ENCODE data around the gene ARF1. TPM values are rescaled to one million over a fixed set of nuclear protein-coding genes. Genes with fewer than 3 reads are reported as not detected.

ARF1 gene
- total and polyA plus RNA-seq, 10 of the 15 experiments (the other 5 are each of a cell fraction or from before 2014, with no cell fraction given), result 48.4 to 508 (median 283) TPM

DNA sequence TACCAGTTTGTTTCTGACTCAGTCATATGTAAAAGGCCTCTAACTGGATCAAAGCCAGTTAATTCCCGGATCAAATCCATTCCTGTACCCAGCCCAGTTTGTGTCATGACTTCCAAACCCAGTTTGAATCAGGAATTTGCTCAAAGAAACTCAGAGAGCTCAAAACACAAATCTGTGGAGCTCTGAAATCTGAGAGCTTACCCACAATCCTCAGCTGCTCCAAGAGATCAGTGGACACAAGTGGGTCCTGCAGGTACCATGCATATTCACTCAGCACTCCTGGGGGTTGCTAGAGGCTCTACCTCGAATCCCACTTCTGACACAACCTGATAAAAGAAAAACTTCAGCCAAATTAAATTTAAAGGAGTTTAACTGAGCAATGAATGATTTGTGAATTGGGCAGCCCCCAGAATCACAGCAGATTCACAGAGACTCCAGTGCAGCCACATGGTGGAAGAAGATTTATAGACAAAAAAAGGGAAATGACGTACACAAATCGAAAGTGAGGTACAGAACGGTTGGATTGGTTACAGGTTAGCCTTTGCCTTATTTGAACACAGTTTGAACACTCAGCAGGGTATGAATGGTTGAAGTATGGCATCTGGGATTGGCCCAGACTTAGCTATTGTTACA lies 38.5 kb downstream of the ARF1 start:
- Histone ChIP-seq H2AFZ (ENCODE audit: control insufficient read depth, low read depth, low read length) (no peak overlapping the region; the same call in 1 of the 2 replicates), H3K4me2 (ENCODE audit: control insufficient read depth, insufficient read depth) (no peak overlapping the region), H3K27ac (ENCODE audit: control insufficient read depth, insufficient read depth) (no peak overlapping the region), H3K9me3 (replicated peaks; ENCODE audit: control insufficient read depth, insufficient read depth, low read length) (no peaks in the 10 kb centered on the region; the same call in 2 of the 3 replicates), H3K36me3 (ENCODE audit: control insufficient read depth in 2 of 2, insufficient read depth in 2 of 2, low read length in 1 of 2) (no peaks in the 10 kb centered on the region), H3K4me1 (ENCODE audit: control insufficient read depth, insufficient read depth, low read length) (no peaks in the 10 kb centered on the region), H3K79me2 (ENCODE audit: control insufficient read depth, insufficient read depth, low read length) (no peaks in the 10 kb centered on the region), H3K4me3 (no peak overlapping the region), H3K27me3 (replicated peaks in 1 of 2; ENCODE audit: control insufficient read depth in 2 of 2, insufficient read depth in 2 of 2, low read length in 1 of 2) (no peaks in the 10 kb centered on the region), H4K20me1 (ENCODE audit: control insufficient read depth, insufficient read depth) (no peaks in the 10 kb centered on the region), H3K9ac (ENCODE audit: control insufficient read depth, insufficient read depth, low read length) (no peak overlapping the region)
- ChIA-PET POLR2A (interaction anchor here (0.5 to 1.3 kb wide), 2 partner anchors 9 to 11 kb away, joined by 4 read pairs; no protein-coding TSS in a partner anchor), CTCF (interaction anchor here (1.3 kb wide), 1 partner anchor 10 kb away, joined by 13 read pairs; no protein-coding TSS in a partner anchor), RAD21 (ENCODE audit: unreplicated experiment) (no interaction called here), SMC1A (ENCODE audit: uncharacterized antibody, unreplicated experiment) (interaction anchor here (1.6 kb wide), 1 partner anchor 46 kb away, joined by 5 read pairs; no protein-coding TSS in a partner anchor)
- peak; percentile 38 for FAIRE-seq
- in situ Hi-C loops (cut with MboI), result no loop called here
- peak; percentile 62 for ATAC-seq
- intact Hi-C loops (cut with micrococcal nuclease; ENCODE audit: unreplicated experiment), result no loop called here
- WGBS (ENCODE audit: insufficient coverage, insufficient replicate concordance, low lambda C conversion rate, missing lambda C conversion rate), result 30% methylated on average over 5 of the region's 5 CpGs
- DNase-seq (ENCODE audit: low read depth, low spot score), result no peak
- BruUV-seq (replicated peaks), result TSS peak; percentile 74
- TF ChIP-seq WRNIP1 (IDR thresholded peaks at IDR 0.05; ENCODE audit: borderline replicate concordance, low read depth, low read length), result no peak
- no peak for TF ChIP-seq NFIC (IDR thresholded peaks at IDR 0.05; ENCODE audit: low read depth, low read length)
- no peak for TF ChIP-seq TCF12 (IDR thresholded peaks at IDR 0.05; ENCODE audit: low read depth, low read length)
- TF ChIP-seq ATF7 (IDR thresholded peaks at IDR 0.05; ENCODE audit: low read depth), result peak; percentile 49; the same call in 1 of the 2 replicates
- TF ChIP-seq, protein P1, sequence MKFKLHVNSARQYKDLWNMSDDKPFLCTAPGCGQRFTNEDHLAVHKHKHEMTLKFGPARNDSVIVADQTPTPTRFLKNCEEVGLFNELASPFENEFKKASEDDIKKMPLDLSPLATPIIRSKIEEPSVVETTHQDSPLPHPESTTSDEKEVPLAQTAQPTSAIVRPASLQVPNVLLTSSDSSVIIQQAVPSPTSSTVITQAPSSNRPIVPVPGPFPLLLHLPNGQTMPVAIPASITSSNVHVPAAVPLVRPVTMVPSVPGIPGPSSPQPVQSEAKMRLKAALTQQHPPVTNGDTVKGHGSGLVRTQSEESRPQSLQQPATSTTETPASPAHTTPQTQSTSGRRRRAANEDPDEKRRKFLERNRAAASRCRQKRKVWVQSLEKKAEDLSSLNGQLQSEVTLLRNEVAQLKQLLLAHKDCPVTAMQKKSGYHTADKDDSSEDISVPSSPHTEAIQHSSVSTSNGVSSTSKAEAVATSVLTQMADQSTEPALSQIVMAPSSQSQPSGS (IDR thresholded peaks at IDR 0.05; ENCODE audit: low read length), result no peak
- TF ChIP-seq, protein P2, sequence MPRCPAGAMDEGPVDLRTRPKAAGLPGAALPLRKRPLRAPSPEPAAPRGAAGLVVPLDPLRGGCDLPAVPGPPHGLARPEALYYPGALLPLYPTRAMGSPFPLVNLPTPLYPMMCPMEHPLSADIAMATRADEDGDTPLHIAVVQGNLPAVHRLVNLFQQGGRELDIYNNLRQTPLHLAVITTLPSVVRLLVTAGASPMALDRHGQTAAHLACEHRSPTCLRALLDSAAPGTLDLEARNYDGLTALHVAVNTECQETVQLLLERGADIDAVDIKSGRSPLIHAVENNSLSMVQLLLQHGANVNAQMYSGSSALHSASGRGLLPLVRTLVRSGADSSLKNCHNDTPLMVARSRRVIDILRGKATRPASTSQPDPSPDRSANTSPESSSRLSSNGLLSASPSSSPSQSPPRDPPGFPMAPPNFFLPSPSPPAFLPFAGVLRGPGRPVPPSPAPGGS (IDR thresholded peaks at IDR 0.05; ENCODE audit: borderline replicate concordance, insufficient read depth, low read depth, low read length, poor library complexity, severe bottlenecking), result no peak
- TF ChIP-seq IKZF2 (IDR thresholded peaks at IDR 0.05), result no peak
- TF ChIP-seq, protein P3, sequence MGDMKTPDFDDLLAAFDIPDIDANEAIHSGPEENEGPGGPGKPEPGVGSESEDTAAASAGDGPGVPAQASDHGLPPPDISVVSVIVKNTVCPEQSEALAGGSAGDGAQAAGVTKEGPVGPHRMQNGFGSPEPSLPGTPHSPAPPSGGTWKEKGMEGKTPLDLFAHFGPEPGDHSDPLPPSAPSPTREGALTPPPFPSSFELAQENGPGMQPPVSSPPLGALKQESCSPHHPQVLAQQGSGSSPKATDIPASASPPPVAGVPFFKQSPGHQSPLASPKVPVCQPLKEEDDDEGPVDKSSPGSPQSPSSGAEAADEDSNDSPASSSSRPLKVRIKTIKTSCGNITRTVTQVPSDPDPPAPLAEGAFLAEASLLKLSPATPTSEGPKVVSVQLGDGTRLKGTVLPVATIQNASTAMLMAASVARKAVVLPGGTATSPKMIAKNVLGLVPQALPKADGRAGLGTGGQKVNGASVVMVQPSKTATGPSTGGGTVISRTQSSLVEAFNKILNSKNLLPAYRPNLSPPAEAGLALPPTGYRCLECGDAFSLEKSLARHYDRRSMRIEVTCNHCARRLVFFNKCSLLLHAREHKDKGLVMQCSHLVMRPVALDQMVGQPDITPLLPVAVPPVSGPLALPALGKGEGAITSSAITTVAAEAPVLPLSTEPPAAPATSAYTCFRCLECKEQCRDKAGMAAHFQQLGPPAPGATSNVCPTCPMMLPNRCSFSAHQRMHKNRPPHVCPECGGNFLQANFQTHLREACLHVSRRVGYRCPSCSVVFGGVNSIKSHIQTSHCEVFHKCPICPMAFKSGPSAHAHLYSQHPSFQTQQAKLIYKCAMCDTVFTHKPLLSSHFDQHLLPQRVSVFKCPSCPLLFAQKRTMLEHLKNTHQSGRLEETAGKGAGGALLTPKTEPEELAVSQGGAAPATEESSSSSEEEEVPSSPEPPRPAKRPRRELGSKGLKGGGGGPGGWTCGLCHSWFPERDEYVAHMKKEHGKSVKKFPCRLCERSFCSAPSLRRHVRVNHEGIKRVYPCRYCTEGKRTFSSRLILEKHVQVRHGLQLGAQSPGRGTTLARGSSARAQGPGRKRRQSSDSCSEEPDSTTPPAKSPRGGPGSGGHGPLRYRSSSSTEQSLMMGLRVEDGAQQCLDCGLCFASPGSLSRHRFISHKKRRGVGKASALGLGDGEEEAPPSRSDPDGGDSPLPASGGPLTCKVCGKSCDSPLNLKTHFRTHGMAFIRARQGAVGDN (IDR thresholded peaks at IDR 0.05), result 0 out of 2 replicates have a peak, but pooled peaks have one; percentile 26
- peak; percentile 76 for TF ChIP-seq NFYB (IDR thresholded peaks at IDR 0.05; ENCODE audit: insufficient read depth, low read depth, low read length)
- TF ChIP-seq, protein P4, sequence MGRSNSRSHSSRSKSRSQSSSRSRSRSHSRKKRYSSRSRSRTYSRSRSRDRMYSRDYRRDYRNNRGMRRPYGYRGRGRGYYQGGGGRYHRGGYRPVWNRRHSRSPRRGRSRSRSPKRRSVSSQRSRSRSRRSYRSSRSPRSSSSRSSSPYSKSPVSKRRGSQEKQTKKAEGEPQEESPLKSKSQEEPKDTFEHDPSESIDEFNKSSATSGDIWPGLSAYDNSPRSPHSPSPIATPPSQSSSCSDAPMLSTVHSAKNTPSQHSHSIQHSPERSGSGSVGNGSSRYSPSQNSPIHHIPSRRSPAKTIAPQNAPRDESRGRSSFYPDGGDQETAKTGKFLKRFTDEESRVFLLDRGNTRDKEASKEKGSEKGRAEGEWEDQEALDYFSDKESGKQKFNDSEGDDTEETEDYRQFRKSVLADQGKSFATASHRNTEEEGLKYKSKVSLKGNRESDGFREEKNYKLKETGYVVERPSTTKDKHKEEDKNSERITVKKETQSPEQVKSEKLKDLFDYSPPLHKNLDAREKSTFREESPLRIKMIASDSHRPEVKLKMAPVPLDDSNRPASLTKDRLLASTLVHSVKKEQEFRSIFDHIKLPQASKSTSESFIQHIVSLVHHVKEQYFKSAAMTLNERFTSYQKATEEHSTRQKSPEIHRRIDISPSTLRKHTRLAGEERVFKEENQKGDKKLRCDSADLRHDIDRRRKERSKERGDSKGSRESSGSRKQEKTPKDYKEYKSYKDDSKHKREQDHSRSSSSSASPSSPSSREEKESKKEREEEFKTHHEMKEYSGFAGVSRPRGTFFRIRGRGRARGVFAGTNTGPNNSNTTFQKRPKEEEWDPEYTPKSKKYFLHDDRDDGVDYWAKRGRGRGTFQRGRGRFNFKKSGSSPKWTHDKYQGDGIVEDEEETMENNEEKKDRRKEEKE (IDR thresholded peaks at IDR 0.05), result no peak

All from GM12878 (cell line).